Measurements from ENCODE around the gene UCKL1. TPM values are rescaled to one million over a fixed set of nuclear protein-coding genes. Genes with fewer than 3 reads are reported as not detected.
A peak's percentile ranks its signal among the peaks of the same experiment; 100 is the strongest.

The UCKL1 gene
- total RNA-seq, 1 donor from 2014 or later: 31.5 TPM

DNA sequence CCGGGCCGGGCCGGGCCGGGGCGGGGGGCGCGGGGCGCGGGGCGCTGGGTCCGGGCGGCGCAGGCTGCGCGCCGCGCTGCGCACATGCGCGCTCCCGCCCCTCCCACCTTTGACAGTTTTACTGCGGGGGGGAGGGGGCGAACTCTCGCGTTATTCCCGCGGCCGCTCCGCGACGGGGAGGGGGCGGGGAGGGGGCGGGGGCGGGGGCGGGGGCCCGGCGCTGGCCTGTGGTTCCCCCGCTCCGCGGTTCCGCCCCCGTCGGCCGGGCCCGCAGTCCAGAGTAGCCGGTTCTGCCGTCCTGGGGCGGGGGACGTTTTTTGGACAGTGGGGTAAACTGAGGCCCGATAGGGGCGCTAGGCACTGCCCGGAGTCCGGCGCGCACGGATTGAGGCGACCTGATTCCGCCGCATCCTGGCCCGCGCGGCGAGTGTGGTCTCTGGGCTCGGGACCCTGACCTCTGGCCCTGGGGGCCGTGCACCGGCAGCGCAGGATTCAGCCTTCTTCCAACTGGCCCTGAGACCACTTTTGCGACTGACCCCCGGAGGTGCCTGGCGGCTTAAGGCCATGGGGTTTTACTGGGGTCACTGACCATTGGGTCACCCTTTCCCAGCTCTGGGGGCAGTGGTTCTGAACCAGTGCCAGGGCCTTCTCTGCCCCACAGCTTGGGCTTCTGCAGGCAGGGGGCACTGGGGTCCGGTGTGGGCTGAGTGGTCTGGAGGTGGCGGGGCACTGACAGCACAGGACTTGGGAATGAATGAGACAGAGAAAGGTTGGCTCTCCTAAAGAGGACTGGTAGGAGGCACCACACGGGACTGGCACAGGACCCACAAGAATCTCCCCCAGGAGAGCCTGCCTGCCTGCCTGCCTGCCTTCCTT is 13.9 kb upstream of the UCKL1 start, which contains the start of gene ZNF512B:
Gene ZNF512B (minus strand): TSS at position 93 of the 876 bp plus-strand sequence. CDS start 1,980 bp downstream, outside the sequence.
- intact Hi-C loops (cut with DNase I): no loop called here
- Histone ChIP-seq H3K27ac (peak within 1 kb of the TSS; percentile 71), H3K4me1 (peaks cover 33% of the 10 kb centered on the region), H3K27me3 (ENCODE audit: low read depth) (no peaks in the 10 kb centered on the region), H3K36me3 (peaks cover 26% of the 10 kb centered on the region), H3K9me3 (no peaks in the 10 kb centered on the region), H3K4me3 (peak within 1 kb of the TSS; percentile 65)
- ATAC-seq (peak; percentile 55 to 67), DNase-seq (no peak)
- TF ChIP-seq, protein P1, sequence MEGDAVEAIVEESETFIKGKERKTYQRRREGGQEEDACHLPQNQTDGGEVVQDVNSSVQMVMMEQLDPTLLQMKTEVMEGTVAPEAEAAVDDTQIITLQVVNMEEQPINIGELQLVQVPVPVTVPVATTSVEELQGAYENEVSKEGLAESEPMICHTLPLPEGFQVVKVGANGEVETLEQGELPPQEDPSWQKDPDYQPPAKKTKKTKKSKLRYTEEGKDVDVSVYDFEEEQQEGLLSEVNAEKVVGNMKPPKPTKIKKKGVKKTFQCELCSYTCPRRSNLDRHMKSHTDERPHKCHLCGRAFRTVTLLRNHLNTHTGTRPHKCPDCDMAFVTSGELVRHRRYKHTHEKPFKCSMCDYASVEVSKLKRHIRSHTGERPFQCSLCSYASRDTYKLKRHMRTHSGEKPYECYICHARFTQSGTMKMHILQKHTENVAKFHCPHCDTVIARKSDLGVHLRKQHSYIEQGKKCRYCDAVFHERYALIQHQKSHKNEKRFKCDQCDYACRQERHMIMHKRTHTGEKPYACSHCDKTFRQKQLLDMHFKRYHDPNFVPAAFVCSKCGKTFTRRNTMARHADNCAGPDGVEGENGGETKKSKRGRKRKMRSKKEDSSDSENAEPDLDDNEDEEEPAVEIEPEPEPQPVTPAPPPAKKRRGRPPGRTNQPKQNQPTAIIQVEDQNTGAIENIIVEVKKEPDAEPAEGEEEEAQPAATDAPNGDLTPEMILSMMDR (IDR thresholded peaks at IDR 0.05): no peak

GRCh38 chr20:63968928-63969760 is 12.9 kb upstream of the UCKL1 start:
- intact Hi-C loops (cut with DNase I): no loop called here
- Histone ChIP-seq H3K4me1 (peaks cover 31% of the 10 kb centered on the region), H3K27me3 (ENCODE audit: low read depth) (no peaks in the 10 kb centered on the region), H3K9me3 (no peaks in the 10 kb centered on the region), H3K27ac (peak overlapping the region; percentile 71), H3K4me3 (peak overlapping the region; percentile 65), H3K36me3 (peaks cover 30% of the 10 kb centered on the region)
- DNase-seq: no peak
- peak in 1 of 2 donors; percentile 4 for ATAC-seq
- TF ChIP-seq, protein P1 (IDR thresholded peaks at IDR 0.05): no peak

- DNase-seq: no peak
- Histone ChIP-seq H3K4me3 (peak overlapping the region; percentile 65), H3K9me3 (no peaks in the 10 kb centered on the region), H3K36me3 (peaks cover 38% of the 10 kb centered on the region), H3K27me3 (ENCODE audit: low read depth) (no peaks in the 10 kb centered on the region), H3K4me1 (peaks cover 24% of the 10 kb centered on the region), H3K27ac (peak overlapping the region; percentile 71)
- ATAC-seq: no peak
- TF ChIP-seq, protein P1 (IDR thresholded peaks at IDR 0.05): no peak
- intact Hi-C loops (cut with DNase I): no loop called here
Observed at GRCh38 chr20:63968136-63968927, 12.1 kb upstream of the UCKL1 start.

DNA sequence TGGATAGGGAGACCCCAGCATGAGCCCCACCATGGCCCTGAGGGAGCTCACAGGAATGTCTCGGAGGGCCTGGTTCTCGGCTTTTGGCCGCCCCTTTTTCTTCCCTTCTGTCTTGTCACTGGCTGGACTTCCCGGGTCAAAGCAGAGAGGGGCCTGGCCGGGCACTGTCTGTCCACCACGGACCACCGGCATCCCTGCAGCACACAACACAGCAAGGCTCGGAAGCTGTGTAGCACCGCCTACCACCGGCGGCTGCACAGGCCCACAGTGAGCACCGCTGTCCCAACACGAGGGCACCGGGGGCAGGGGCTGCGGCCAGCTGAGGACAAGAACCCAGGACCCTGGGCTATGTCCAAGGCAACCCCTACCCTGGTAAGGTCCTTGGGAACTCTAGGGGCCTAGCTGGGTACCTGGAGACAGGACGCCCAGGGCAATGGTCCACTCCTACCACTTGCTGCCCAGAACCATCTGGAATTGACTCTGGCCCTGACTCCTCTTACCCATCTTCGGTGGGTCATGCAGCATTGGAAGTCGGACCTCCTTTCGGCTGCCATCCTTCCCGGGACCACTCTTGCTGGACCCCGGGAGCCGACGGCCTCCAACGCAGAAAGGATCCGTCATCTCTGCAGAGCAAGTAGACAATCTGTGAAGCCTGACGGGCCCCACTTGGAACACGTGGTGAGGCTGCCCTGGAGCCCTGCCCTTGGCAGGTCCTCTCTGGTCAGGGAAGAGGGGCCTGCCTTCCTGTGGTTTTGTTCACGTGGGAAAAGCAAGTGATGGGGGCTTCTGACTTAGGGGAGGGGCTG is 11.3 kb upstream of the UCKL1 start:
- intact Hi-C loops (cut with DNase I): no loop called here
- peak; percentile 16 for DNase-seq
- no peak for ATAC-seq

More for the DNA sequence above, 11.3 kb upstream of the UCKL1 start:
- TF ChIP-seq, protein P1 (IDR thresholded peaks at IDR 0.05): no peak
- peaks cover 46% of the 10 kb centered on the region for H3K36me3 ChIP-seq
- H3K4me3 ChIP-seq: no peak overlapping the region
- H3K27ac ChIP-seq: no peak overlapping the region
- H3K27me3 ChIP-seq (ENCODE audit: low read depth): no peaks in the 10 kb centered on the region
- H3K4me1 ChIP-seq: peaks cover 22% of the 10 kb centered on the region
- no peaks in the 10 kb centered on the region for H3K9me3 ChIP-seq
